Measurements from ENCODE around the gene DIP2C. TPM values are rescaled to one million over a fixed set of nuclear protein-coding genes. Genes with fewer than 3 reads are reported as not detected.

Gene DIP2C
- polyA plus RNA-seq, 1 of the 3 experiments (the other 2 are of a cell fraction) = 8.7 TPM

- H2AFZ ChIP-seq (ENCODE audit: low read depth) = no peak overlapping the region
- H4K20me1 ChIP-seq (ENCODE audit: insufficient read depth) = peaks cover 89% of the 10 kb centered on the region
- H3K27ac ChIP-seq (ENCODE audit: low read depth in 2 of 2, low read length in 1 of 2) = no peak overlapping the region
- no peak for TF ChIP-seq FOXJ3 (CRISPR knock-in tag; IDR thresholded peaks at IDR 0.05)
- no peak for TF ChIP-seq ELF1 (IDR thresholded peaks at IDR 0.05)
- TF ChIP-seq NRF1 (IDR thresholded peaks at IDR 0.05; ENCODE audit: low read depth, low read length) = no peak
- no peak for TF ChIP-seq YY1 (IDR thresholded peaks at IDR 0.05; ENCODE audit: low read depth)
- no peak for TF ChIP-seq GABPA (IDR thresholded peaks at IDR 0.05; ENCODE audit: low read depth)
- no peak for TF ChIP-seq MEF2A (IDR thresholded peaks at IDR 0.05; ENCODE audit: borderline replicate concordance, low read depth)
- TF ChIP-seq TEAD4 (IDR thresholded peaks at IDR 0.05; ENCODE audit: borderline replicate concordance, insufficient read depth) = no peak
- TF ChIP-seq CTCF (IDR thresholded peaks at IDR 0.05) = no peak
- no peak for TF ChIP-seq USF2 (IDR thresholded peaks at IDR 0.05; ENCODE audit: borderline replicate concordance, low read depth, low read length)
- no peak for TF ChIP-seq NFIC (IDR thresholded peaks at IDR 0.05; ENCODE audit: borderline replicate concordance)
- no peak for TF ChIP-seq JUND (IDR thresholded peaks at IDR 0.05)
- no peak for TF ChIP-seq RCOR1 (IDR thresholded peaks at IDR 0.05; ENCODE audit: low read length)
- no peak for TF ChIP-seq RFX5 (IDR thresholded peaks at IDR 0.05; ENCODE audit: low read length)
- no peak for TF ChIP-seq POLR2AphosphoS5 (IDR thresholded peaks at IDR 0.05; ENCODE audit: low read depth, low read length)
- no peak for TF ChIP-seq RXRA (IDR thresholded peaks at IDR 0.05; ENCODE audit: borderline replicate concordance, low read depth)
- no peak for TF ChIP-seq FOSL2 (IDR thresholded peaks at IDR 0.05; ENCODE audit: borderline replicate concordance, low read depth)
- TF ChIP-seq IRF3 (IDR thresholded peaks at IDR 0.05; ENCODE audit: low read depth, low read length) = no peak
- no peak for TF ChIP-seq RAD21 (IDR thresholded peaks at IDR 0.05; ENCODE audit: low read length)
- H3K4me3 ChIP-seq (ENCODE audit: low read depth in 2 of 2, low read length in 1 of 2) = no peak overlapping the region
- H3K4me1 ChIP-seq (ENCODE audit: control insufficient read depth in 1 of 2, insufficient read depth in 2 of 2, low read depth in 1 of 2, low read length in 1 of 2) = no peaks in the 10 kb centered on the region; a peak in 1 of 4 replicates
- CTCF ChIA-PET = no interaction called here
- H3K9ac ChIP-seq = no peak overlapping the region
- DNase-seq = no peak
- 96% methylated on average over 17 of the region's 17 CpGs for WGBS (ENCODE audit: low lambda C conversion rate)
- no peaks in the 10 kb centered on the region for H3K9me3 ChIP-seq
- no peak overlapping the region for H3K4me2 ChIP-seq
- no peaks in the 10 kb centered on the region for H3K36me3 ChIP-seq (replicated peaks in 1 of 2; ENCODE audit: control insufficient read depth in 1 of 2, insufficient read depth in 2 of 2, low read length in 1 of 2)
- peaks cover 14% of the 10 kb centered on the region for H3F3A ChIP-seq (replicated peaks; ENCODE audit: insufficient read depth)
- no peaks in the 10 kb centered on the region for H3K9me2 ChIP-seq
- no peaks in the 10 kb centered on the region for H3K27me3 ChIP-seq (ENCODE audit: insufficient read depth)
- peaks cover 91% of the 10 kb centered on the region for H3K79me2 ChIP-seq (ENCODE audit: insufficient read depth)
- POLR2A ChIA-PET = no interaction called here
These were observed 20.5 kb downstream of the DIP2C start for GRCh38 chr10:668786-669485.
